ENCODE data around the gene HLA-DMB.

The HLA-DMB gene

DNA sequence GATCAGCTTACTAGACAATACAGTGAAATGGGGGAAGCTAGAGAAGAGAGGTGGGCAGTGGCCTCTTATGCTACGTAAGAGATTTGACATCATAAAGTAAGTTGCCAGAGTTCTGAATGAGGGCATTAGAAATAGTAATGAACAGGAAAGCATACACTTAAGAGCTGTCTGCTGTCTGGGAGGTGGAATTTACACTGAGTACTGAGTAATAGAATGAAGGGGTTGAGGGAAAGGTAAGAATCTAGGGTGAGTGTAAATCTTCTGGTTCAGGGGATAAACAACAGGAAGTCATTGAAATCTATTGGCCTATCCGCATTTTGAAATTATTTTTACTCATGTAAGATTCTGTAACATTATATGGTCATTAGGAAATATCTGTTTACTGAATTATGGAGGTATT lies 35.8 kb downstream of the HLA-DMB start:
- DNase-seq = no peak

DNA sequence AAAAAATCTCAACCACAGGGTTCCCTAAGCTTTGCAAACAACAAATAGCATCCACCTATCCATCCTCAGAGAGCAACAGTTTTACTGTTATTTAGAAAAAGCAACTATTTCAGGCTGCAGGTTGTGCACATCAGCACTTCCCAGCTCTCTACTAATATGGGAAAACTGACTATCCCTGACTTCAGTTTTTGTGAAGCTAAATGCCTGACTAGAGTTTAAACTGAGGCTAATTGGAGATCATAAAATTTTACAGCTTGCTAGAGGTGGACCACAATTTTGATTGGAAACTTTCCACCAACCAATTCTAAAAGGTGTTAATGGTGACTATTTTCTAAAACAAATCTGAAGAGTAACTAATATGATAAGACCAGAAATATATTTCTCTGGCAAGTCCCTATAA lies 36.9 kb downstream of the HLA-DMB start:
- DNase-seq = no peak

DNA sequence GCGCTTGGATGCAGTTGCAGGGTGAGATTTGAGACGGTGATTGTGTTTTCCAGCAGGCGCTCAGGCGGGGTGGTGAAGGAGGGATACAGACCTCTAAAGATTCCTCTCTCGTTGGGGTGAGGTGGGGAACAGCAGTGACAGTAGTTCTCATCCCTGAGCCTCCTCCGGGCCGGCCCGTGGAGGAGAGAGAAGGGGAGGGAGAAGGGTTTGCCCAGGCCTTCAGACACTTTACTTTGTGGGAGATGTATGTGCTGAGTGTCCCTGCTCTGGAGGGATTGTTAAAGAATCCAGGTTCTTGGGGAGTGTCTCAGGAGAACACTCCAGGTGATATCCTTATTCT lies 45.9 kb downstream of the HLA-DMB start:
- DNase-seq = peak in 1 of 2 experiments; percentile 55

DNA sequence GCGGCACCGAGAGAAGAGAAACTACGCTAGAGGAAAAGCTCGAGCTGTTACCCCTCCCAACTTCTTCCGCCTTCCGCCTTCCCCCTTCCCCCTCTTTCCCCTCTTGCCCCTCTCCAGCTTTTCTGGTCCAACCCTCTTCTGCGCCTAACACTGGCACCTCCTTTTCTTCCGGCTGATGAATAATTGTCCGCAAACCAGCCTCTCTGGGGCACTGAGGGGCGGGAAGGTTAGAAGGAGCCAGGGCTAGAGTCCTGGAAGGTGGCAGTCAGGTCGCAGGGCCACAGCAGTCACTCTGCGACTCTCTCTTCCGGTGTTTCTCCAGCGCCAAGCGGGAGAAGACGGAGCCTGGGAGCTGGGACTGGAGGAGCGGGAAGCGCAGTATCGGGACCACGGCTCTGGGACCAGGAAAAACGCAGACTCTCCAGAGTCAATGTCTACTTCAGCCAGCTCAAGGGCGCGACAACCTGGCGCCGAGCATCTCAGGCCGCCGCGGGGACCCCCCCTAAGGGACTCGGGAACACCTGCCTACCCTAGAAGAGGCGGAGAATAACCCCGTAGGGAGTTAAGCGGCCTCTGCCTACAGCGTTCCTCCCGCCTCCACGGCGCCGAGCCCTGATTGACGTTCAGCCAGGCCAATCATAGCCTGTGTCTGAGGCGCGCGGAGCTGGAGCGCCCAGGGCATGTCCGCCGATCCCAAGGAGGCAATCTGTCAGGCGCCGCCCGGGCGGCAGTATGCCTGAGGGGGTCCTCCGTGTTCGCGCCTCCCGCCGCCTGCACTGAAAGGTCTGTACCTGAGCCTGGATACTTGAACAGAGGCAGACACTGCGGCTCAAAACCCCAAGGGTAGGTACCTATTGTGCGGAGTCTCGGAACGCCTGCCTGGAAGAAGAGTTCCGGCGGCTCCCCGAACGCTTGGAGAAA lies 46.5 kb downstream of the HLA-DMB start:
- DNase-seq = peak; percentile 76 to 84

DNA sequence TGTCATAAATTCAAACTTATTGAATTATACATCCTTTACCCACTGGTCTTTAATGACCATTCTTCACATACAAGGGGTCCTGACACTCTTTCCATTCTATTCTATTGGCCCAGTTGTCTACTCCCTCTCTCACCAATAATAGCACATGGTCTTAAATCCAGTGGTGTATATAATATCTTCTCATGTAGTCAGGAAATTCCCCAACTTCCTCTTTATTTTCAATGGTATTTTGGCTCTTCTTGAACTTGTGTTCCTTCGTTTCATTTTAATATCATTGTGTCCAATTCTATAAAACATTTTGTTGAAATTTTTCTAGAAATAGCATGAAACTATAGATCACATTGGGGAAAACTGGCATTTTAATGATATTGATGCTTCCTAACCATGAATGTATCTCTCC lies 50.0 kb downstream of the HLA-DMB start:
- DNase-seq = peak; percentile 26 to 32

DNA sequence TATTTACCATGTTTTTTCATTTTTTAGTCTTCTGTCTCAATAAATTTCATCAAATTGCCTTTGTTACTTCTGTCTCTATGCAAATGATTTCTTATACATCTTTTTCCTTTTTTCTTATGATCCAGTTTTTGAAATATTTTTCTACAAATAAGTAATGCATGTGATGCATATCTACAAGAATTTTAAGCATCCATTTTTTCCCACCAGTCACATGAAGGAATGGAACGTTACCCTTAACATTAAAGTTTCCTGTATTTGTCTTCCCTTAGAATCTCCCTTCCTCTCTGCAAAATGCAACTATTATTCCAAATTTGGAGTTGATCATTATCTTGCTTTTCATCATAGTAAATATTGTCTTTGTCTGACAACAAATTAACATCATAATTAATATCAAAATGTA lies 51.3 kb downstream of the HLA-DMB start:
- no peak for DNase-seq

DNA sequence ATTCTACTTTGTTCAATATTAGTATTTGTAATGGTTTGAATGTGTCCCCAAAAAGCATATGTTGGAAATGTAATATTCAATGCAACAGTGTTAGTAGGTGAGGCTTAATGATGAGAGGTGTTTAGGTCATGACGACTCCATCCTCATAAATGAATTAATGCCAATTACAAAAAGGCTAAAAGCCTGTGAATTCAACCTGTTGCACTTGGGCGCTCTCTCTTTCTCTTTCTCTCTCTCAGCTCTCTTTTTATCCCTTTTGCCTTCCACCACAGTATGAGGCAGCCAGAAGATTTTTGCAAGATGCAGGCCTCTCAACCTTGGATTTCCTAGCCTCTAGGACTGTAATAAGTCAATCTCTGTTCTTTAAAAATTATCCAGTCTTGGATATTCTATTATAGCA lies 52.3 kb downstream of the HLA-DMB start:
- DNase-seq = no peak

DNA sequence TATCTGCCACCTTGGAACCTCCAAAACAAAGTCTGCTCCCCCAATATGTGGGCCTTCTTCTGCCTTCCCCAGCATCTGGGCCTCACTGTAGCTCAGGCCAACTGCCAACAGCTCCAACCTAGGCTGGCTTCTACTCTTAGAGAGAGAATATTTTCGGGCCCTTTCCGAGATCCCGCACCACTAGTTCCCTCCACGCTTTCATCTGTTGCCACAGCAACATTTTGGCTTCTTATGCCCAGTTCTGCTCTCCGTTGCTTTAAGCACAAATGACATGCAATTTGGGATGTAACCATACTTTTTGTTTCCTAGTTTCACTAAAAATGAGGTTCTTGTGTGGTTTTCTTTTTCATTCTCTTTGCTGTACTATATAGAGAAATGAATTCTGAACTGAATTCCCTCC lies 53.2 kb downstream of the HLA-DMB start:
- no peak for DNase-seq

DNA sequence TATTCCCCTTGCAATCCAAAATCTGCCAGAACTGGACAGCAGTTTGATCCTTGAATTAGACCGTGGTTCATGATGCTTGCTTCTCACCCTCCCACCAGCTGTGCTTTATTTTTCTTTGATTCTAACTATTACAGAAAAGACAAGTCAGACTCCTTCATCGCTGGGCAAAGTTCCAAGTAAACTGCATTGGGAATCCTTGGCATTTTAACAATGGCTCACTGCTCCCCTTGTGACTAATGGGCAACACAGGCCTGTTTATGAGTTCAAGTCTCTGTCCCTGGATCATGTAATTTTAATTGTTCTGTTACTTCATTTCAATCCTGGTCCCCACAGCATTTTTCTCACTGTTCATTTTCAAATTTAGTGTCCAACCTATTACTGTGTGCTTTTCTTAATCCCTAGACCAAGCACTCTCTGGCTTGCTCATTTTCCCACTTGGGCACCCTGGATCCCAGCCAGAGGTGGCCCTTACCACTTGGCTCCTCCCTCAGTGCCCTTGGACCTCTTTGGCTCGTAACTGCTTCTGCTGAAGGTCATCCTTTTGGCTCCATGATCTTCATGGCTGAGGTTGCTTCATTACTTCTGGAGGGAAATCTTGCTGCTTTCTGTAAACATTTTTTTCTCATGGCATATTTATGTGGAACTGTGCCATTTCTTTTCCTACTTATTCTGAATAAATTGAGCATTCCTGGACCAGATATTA lies 54.0 kb downstream of the HLA-DMB start:
- no peak for DNase-seq

DNA sequence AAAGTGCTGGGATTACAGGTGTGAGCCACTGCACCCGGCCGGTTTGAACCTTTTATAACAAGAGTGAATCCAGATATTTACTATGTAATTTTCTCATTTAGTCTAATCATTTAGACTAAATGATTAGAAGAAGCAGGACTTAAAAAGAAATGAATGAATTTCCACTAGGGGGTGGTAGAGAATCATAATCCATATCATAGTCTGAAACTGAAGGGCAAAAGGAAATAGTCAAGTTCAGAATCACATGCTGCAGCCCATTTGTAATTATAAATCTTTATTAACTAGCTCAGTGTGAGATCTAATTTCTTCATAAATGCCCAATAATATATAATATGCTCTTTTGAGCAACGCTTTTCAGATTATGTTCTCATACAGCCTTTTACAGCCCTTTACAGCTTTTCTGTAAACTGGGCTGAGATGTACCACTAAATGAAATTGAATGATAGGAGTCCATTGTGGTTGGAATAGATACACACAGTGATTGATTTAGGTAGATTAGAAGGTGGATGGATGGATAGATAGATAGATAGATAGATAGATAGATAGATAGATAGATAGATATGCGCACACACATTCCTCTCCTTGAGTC lies 55.0 kb downstream of the HLA-DMB start:
- DNase-seq = peak; percentile 77 to 86

All from Kasumi-1 (cell line).